ENCODE measurements around the gene GAS7. TPM values are rescaled to one million over a fixed set of nuclear protein-coding genes. Genes with fewer than 3 reads are reported as not detected.

GAS7 gene
- polyA plus RNA-seq, 1 donor (not counting 4 experiments of a cell fraction or from before 2014, with no cell fraction given) = 0.10 TPM

DNA sequence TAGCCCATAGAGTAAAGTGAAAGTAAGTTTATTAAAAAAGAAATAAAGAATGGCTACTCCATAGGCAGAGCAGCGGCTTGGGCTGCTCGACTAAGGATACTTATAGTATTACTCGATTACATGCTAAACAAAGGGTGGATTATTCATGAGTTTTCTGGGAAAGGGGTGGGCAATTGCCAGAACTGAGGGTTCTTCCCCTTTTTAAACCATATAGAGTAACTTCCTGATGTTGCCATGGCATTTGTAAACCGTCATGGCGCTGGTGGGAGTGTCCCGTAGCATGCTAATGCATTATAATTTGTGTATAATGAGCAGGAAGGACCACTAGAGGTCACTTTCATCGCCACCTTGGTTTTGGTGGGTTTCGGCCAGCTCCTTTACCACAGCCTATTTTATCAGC, 13.3 kb upstream of the GAS7 start:
- H3K27ac ChIP-seq (ENCODE audit: control insufficient read depth, insufficient read depth, low read length) = no peak overlapping the region
- no peak for FAIRE-seq
- H3K9ac ChIP-seq (ENCODE audit: control insufficient read depth, extremely low read depth, insufficient read depth, low read length) = no peak overlapping the region
- H3K4me3 ChIP-seq (ENCODE audit: control insufficient read depth in 2 of 3, extremely low read depth in 1 of 3, insufficient read depth in 2 of 3, low read depth in 1 of 3, low read length in 3 of 3) = no peak overlapping the region
- no peak overlapping the region for H2AFZ ChIP-seq (ENCODE audit: control insufficient read depth, low read length)
- no peaks in the 10 kb centered on the region for H3K9me1 ChIP-seq (ENCODE audit: control insufficient read depth, extremely low read depth, insufficient read depth, low read length)
- no peaks in the 10 kb centered on the region for H3K79me2 ChIP-seq (ENCODE audit: control insufficient read depth, insufficient read depth, low read length)
- H3K4me1 ChIP-seq (ENCODE audit: control insufficient read depth, extremely low read depth, insufficient read depth, low read length) = no peaks in the 10 kb centered on the region
- H3K9me3 ChIP-seq (ENCODE audit: control insufficient read depth, low read depth, low read length) = no peaks in the 10 kb centered on the region
- H4K20me1 ChIP-seq (ENCODE audit: control insufficient read depth, extremely low read depth, insufficient read depth, low read length) = no peaks in the 10 kb centered on the region
- H3K4me2 ChIP-seq (ENCODE audit: control insufficient read depth, extremely low read depth, insufficient read depth, low read depth, low read length) = no peak overlapping the region
- TF ChIP-seq EZH2 (IDR thresholded peaks at IDR 0.05; ENCODE audit: low read length) = no peak
- TF ChIP-seq, protein P1, sequence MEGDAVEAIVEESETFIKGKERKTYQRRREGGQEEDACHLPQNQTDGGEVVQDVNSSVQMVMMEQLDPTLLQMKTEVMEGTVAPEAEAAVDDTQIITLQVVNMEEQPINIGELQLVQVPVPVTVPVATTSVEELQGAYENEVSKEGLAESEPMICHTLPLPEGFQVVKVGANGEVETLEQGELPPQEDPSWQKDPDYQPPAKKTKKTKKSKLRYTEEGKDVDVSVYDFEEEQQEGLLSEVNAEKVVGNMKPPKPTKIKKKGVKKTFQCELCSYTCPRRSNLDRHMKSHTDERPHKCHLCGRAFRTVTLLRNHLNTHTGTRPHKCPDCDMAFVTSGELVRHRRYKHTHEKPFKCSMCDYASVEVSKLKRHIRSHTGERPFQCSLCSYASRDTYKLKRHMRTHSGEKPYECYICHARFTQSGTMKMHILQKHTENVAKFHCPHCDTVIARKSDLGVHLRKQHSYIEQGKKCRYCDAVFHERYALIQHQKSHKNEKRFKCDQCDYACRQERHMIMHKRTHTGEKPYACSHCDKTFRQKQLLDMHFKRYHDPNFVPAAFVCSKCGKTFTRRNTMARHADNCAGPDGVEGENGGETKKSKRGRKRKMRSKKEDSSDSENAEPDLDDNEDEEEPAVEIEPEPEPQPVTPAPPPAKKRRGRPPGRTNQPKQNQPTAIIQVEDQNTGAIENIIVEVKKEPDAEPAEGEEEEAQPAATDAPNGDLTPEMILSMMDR (optimal IDR thresholded peaks at IDR 0.05 in 1 of 3, IDR thresholded peaks at IDR 0.05 in 1 of 3, conservative IDR thresholded peaks at IDR 0.05 in 1 of 3; ENCODE audit: extremely low read depth in 1 of 3, insufficient read depth in 2 of 3, low read length in 3 of 3) = no peak
- dilution Hi-C loops (cut with MboI; ENCODE audit: extremely low pct_ligation_motif_present, low sequenced_read_pairs) = no loop called here
- H3K27me3 ChIP-seq (ENCODE audit: control insufficient read depth, extremely low read depth, insufficient read depth, low read length) = no peaks in the 10 kb centered on the region
- DNase-seq (ENCODE audit: low read depth, low spot score) = no peak
- no peaks in the 10 kb centered on the region for H3K36me3 ChIP-seq (ENCODE audit: control insufficient read depth in 2 of 2, extremely low read depth in 1 of 2, insufficient read depth in 2 of 2, low read length in 2 of 2)

DNA sequence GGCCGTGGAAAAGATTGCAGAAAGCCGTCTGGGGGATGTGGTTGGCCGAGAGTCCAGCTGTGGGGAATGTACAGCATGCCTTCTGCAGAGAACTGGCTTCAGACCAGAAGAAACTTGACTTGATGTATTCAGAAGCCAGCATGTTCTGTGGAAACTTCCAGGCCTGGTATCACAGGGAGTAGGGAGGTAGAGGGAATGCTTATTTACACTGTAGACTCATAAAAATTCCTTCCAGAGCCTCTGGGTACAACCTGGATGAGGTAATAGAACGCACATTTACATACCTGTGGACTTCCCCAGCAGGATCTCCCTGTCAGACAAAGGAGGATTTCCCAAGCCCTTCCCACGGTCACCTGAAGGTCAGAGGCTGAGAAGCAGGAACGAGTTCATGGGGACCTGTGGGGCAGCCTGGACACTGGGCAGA, 11.8 kb upstream of the GAS7 start:
- Histone ChIP-seq H3K4me3 (ENCODE audit: control insufficient read depth in 2 of 3, extremely low read depth in 1 of 3, insufficient read depth in 2 of 3, low read depth in 1 of 3, low read length in 3 of 3) (no peak overlapping the region), H4K20me1 (ENCODE audit: control insufficient read depth, extremely low read depth, insufficient read depth, low read length) (no peaks in the 10 kb centered on the region), H3K27ac (ENCODE audit: control insufficient read depth, insufficient read depth, low read length) (no peak overlapping the region), H3K4me1 (ENCODE audit: control insufficient read depth, extremely low read depth, insufficient read depth, low read length) (no peaks in the 10 kb centered on the region), H3K9ac (ENCODE audit: control insufficient read depth, extremely low read depth, insufficient read depth, low read length) (no peak overlapping the region), H2AFZ (ENCODE audit: control insufficient read depth, low read length) (no peak overlapping the region), H3K9me1 (ENCODE audit: control insufficient read depth, extremely low read depth, insufficient read depth, low read length) (no peaks in the 10 kb centered on the region), H3K79me2 (ENCODE audit: control insufficient read depth, insufficient read depth, low read length) (no peaks in the 10 kb centered on the region), H3K9me3 (ENCODE audit: control insufficient read depth, low read depth, low read length) (peaks cover 7% of the 10 kb centered on the region), H3K27me3 (ENCODE audit: control insufficient read depth, extremely low read depth, insufficient read depth, low read length) (no peaks in the 10 kb centered on the region), H3K4me2 (ENCODE audit: control insufficient read depth, extremely low read depth, insufficient read depth, low read depth, low read length) (no peak overlapping the region), H3K36me3 (ENCODE audit: control insufficient read depth in 2 of 2, extremely low read depth in 1 of 2, insufficient read depth in 2 of 2, low read length in 2 of 2) (no peaks in the 10 kb centered on the region)
- FAIRE-seq (no peak), DNase-seq (ENCODE audit: low read depth, low spot score) (no peak)
- TF ChIP-seq EZH2 (IDR thresholded peaks at IDR 0.05; ENCODE audit: low read length) = no peak
- TF ChIP-seq, protein P1 (optimal IDR thresholded peaks at IDR 0.05 in 1 of 3, IDR thresholded peaks at IDR 0.05 in 1 of 3, conservative IDR thresholded peaks at IDR 0.05 in 1 of 3; ENCODE audit: extremely low read depth in 1 of 3, insufficient read depth in 2 of 3, low read length in 3 of 3) = no peak
- dilution Hi-C loops (cut with MboI; ENCODE audit: extremely low pct_ligation_motif_present, low sequenced_read_pairs) = no loop called here

Data from keratinocyte (primary cell).